GM12874 (cell line): ENCODE results near the gene CLTCL1.

Experiments
- CTCF ChIP-seq: IDR thresholded peaks from 2 replicates; pipeline ENCODE4 v1.5.1; 2011; ENCODE audit warnings: low read depth, mild to moderate bottlenecking, control low read depth, low read length, moderate library complexity; ENCODE audit not compliant: insufficient read depth

Gene CLTCL1

GRCh38 chr22:19210188-19210587 lies 81.3 kb downstream of the CLTCL1 start:
- no peak for TF ChIP-seq CTCF

- TF ChIP-seq CTCF: no peak
Measured at GRCh38 chr22:19208287-19208847, 83.2 kb downstream of the CLTCL1 start.

- no peak for TF ChIP-seq CTCF
Measured at GRCh38 chr22:19207884-19208283, 83.6 kb downstream of the CLTCL1 start.

- TF ChIP-seq CTCF: no peak
Measured at GRCh38 chr22:19207401-19207808, 84.1 kb downstream of the CLTCL1 start.

- TF ChIP-seq CTCF: no peak
Measured at GRCh38 chr22:19206287-19206686, 85.2 kb downstream of the CLTCL1 start.

GRCh38 chr22:19204640-19205039 lies 86.9 kb downstream of the CLTCL1 start:
- TF ChIP-seq CTCF: no peak

GRCh38 chr22:19203834-19204233 lies 87.7 kb downstream of the CLTCL1 start:
- no peak for TF ChIP-seq CTCF
